Pons (tissue), 1 donor: ENCODE results near the gene ANO8.

Source experiments
- DNase-seq: peaks from one replicate; pipeline ENCODE4 v3.0.0-alpha.2; 2016; ENCODE audit warnings: low spot score

The ANO8 gene

DNA sequence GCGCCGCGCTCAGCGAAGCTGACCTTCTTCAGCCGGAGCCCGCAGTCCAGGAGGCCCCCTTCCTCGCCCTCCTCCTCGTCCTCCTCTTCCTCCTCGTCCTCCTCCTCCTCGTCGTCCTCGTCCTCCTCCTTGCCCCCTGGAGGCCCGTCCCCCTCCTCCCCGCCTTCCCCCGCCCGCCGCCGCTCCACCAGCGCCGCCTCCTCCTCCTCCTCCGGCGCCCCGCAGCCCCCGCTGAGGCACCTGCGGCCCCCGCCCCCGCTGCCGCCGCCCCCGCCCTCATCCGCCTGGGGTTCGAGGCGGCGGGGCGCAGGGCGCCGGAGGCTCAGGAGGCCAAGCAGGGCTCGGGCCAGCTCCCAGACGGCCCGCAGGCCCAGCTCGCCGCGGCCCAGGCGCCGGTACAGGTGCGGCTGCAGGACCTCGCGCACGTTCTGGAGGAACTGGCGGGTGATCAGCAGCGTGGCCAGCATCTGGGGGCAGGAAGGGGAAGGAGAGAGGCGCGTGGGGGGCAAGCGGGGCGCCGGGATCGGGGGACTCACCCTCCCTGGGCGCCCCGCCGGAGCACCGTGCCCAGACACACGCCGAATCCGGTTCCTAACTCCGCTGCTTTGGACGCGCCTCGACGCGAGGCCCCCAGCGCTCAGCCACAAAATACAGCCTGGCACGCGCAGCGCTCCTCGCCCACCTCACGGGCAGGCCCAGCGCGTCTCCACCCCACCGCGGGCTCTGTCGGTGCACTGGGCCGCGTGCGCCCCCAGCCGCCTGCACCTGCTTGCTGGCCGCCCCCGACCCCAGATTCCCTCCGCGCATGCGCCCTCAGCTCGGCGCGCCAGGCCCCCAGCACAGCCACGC lies 5.9 kb downstream of the ANO8 start:
- no peak for DNase-seq

DNA sequence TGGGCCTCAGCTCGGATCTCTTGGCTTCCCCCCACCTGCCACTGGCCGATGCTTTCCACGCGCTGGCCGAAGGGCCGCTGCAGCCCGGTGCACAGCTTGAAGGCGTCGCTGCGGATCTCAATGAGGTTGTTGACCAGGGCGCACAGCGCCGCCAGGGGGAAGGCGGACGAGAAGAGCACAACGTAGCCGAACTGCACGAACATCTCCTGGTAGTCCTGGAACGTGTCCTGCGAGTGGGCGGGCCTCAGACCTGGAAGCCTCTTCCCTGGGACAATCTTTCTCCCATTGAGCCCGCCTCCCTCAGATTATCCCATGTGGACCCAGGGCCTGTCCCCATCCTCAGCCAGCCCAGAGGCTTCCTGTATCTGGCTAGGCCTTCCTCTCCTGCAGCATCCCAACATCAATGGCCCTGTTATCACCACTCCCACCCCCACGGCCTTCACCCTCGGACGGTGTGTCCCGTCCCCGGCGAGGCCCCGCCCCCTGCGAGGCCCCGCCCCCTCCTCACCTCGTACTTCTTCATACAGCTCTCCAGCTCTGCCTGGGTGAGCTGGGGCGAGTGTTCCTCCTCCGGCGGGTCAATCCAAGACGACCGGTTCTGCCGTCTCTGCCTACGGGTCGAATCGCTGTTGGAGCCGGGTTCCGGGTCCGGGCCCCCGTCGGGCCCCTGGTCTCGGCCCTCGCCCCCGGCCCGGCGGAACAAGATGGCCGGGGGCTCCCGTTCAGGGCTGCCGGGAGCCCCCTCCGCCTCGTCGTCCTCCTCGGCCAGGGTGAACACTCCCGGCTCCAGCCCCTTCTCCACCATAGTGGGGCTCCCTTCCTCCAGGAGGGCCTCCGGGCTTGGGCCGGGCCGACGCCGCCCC lies 6.8 kb downstream of the ANO8 start:
- no peak for DNase-seq

DNA sequence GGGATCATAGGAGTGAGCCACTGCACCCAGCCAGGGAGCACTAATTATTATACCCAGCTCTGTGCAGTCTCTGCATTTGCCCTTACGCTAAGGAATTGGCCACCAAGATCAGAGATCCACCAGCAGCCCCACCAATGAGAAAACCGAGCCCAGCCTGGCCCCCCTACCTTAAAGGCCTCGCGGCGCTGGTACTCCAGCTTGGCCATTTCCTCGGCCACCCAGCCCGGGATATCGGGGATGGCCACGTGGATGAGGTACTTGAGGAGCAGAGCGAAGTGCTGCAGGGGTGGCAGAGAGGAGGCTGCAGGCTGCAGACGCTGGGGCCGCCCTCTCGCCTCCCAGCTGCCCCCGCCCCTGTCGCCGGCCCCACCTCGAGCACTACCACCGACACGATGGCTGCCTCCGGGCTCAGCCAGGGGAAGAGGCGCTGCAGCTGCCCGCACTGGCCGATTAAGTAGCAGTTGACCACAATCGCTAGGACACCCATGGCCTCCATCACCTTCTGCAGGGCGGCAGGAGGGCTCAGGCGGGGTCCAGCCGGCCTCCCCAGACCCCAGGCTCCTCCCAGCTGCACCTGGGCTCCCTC lies 7.5 kb downstream of the ANO8 start:
- no peak for DNase-seq

DNA sequence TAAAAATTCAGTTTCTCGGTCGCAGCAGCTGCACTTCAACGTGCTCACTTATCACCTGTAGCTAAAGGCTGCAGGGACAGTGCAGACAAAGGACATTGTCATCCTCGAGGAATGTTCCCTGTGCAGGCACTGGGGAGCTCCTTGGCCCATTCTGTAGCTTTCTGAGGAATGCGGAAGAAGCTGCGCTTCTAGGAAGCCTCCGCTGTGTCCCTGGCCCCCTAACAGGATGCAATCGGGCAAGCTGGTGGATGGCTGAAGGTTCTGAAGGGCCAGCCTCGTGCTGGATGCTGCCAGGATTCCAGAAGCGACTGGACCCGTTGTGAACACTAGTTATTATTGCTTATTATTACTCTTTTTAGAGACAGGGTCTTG lies 8.1 kb downstream of the ANO8 start:
- DNase-seq, result no peak

DNA sequence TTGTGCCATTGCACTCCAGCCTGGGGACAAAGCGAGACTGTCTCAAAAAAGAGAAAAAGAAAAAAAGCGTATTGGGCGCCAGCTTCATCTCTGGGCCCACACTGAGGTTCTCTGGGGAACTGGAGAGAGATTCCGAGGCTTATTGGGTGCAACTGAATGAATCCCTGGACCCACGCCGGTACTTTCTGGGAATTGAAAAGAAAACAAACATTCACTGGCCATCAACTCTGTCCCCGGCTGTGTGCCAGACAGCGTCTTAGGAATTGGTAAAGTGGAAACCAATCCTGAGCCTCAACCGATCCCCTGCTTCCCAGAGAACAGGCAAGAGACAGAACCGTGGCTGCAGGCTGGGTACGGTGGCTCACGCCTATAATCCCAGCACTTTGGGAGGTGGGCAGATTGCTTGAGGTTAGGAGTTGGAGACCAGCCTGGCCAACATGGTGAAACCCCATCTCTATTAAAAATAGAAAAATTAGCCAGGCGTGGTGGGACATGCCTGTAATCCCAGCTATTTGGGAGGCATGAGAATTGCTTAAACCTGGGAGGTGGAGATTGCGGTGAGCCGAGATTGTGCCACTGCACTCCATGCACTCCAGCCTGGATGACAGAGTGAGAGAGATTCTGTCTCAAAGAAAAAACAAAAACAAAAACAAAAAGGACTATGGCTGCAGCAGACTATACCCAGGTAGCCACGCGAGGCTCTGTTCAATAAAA lies 8.6 kb downstream of the ANO8 start:
- peak; percentile 75 for DNase-seq

DNA sequence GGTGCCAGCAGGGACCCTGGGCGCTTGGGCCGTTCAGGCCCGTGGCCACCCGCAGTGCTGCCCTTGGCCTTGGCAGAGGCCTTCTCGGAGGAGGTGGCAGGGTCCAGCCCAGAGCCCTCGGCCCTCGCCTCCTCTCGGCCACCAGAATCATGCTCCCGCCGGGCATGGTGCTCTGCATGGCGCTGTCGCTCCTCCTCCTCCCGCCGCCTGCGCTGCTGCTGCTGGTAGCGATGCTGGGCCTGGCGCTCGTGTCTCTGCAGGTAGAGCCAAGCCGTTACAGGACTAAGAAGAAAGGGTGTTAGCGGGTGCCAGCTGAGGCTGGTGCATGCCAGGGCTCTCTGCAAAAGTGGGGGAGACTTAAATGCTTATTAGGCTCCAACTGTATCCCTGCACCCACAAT lies 9.5 kb downstream of the ANO8 start:
- no peak for DNase-seq

DNA sequence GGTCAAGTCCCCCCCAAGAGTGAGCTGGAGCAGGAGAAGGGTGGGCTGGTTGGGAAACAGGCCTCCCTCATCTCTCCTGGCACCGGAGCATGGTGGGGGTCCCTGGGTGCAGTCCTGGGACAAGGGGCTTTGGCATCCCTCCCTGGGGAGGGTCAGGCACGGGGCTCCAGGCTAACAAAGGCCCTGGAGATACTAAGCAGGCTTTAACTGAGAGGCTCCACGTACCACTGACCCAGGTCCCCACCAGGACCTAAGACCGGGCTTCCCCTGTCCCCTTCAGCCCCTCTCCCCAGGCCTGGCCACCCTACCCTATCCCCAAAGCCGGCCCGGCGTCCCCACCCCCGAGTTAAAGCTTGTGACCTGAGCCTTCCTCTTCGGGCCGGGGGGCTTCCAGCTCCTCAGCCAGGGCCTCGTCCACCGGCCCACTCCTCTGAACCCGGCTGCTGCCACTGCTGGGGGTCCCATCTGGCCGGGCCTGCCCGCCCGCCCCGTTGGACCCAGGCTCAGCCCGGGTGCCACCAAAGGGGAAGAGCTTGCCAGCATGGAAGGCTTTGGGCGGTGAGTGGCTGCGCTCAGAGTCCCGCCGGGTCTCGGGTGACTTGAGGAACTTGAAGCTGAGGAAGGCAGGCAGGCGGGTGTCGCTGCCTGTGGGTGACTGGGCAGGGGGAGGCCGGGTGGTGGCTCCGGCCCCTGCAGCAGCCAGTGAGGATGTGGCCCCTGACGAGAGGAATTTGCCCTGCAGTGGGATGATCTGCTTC lies 10.1 kb downstream of the ANO8 start:
- DNase-seq, result no peak

DNA sequence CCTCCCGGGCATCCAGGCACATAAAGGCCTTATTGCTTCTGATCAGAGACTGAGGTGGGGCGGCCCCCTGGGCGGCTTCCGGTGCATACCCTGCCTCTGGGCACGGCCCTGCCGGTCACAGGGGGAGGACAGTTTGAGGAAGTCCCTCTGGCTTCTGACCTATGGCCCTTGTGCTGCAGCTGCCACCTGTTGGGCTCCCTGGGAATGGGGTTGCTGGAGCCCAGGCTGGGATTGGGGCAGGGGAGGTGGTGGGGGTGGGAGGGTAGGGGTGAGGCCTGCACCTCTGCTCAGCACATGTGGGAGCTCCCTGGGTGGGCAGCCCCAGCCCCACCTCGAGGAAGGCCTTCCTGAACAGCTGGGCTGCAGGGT lies 10.7 kb downstream of the ANO8 start:
- DNase-seq, result no peak

DNA sequence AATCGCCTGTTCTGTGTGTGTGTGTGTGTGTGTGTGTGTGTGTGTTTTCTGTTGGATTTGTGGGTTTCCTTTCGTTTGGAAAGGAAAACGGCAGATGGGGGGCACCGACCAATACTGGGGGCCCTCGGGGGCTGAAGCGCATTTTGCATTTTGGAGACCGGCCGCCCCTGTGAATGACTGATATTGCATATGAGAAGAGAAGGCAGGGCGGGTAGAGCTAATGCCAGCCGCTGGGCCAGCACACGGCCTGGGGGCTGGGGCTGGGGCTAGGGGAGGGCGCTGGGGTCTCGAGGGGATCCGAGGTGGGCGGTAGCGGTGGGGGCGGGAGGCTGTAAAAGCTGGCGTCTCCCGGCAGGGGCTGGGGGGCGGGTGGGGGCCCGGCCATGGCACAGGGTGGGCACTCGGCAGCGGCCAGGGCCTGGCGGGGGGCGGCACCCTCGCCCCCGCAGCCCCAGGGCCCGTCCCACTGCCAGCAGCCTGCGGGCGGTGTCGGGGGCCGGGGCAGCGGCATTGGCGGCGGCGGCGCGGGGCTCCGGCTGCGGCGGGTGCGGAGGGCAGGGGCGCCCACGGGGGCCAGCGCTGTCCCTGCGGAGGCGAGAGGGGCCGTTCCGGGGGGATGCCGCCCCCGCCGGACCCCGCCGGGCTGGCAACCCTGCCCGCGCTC lies 11.2 kb downstream of the ANO8 start:
- no peak for DNase-seq

DNA sequence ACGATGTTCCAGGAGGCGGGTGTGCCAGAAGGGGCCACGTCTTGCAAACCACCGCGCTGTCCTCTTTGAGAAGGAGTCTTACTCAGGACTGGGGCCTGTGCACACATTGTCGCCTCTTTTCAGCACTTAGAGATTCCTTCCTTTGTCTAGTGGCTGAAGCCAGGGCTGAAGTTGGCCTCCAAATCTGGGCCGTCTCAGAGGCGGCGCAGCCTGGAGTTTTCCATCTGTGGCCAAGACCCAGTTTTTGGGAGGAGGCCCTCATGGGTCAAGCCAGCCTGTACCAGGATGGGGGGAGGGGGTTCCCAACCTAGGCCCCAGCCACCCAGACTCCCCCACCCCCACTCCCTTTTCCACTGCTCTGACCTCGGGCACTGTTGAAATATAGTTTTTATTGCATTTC lies 11.8 kb downstream of the ANO8 start:
- peak; percentile 34 for DNase-seq

DNA sequence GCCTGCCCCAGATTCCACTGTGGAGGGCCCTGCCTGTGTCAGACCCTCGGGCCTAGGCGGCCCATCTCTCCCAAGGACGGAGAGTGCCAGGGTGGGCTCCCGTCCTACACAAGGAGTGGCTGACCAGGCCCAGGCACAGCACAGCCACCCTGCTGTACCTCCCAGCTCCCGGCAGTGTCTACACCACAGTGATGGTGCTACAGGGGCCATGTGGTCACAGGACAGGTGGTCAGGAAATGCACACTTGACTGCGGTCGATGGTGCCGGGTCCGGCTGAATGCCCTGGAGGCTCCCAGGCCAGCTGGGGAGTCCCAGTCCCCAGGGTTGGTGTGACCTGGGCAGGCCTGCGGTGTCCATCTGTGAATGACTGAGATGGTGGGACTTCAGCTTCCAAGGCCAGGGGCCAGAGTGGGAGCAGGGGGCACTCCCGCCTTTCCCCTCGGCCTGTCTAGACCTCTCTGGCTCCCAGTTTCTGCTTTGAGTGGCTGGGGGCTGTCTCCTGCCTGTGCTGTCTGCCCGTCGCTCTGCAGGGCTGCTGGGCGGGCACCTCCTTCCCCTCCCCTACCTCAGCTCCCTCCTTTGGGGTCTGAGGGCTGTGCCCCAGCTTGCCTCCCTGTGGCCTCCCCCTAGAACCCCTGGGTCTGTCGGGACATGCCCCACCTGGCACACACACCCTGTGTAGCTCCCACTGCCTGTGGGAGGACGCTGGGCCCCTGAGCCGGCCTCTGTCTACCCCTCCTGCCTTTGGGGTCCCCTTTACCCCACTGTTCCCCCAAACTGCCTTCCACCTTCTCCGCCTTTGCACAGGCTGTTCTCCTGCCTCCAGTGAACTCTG lies 12.8 kb downstream of the ANO8 start:
- DNase-seq, result no peak

DNA sequence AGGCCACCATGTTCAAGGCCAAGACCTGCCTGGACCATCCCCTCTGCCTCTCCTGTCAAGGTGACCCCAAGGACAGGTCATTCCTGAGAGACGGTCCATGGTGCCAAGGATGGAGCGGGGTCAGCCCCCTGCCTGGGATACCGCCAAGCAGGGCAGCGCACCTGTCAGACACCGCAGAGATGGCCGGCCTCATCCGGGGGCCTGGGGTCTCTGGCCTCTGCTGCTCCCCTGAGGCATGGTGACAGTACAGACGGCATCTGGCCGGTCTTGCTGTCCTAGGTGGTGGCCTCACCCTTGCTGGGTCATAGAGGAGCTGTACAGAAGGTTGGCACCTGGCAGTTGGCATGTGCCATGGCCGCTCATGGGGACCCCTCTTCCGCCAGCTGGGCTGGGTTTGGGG lies 14.2 kb downstream of the ANO8 start:
- DNase-seq, result no peak

DNA sequence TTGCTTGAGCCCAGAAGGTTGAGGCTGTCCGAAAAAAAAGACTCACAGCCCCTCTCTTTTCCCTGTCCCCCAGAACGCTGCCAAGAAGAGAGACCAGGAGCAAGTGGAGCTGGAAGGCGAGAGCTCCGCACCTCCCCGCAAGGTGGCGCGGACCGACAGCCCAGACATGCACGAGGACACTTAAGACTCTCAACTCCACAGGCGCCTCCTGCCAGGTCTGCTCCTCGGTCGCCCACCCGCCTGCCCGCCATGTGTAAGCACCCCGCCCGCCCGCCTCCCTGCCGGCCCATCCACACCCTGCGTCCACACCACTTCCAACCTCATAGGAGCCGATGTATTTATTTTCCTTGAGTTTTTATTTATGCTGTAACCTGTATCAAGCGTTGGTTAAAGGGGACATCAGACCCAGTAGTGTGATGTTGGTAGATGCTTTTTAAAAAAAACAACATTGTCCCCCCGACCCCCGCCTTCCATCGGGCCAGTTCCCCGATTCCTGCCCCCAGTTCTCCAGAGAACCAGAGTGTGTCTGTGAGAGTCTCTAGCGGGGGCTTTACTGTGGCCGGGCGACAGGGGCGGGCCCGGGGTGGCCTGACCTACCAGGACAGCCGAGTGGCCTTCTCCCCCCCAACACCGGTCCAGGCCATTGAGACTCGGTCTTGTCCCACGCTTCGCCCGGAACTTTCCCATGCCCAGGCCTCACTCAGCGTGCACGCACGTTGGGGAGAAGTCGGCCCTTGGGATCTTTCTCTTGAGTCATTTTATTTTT lies 15.0 kb downstream of the ANO8 start:
- no peak for DNase-seq

DNA sequence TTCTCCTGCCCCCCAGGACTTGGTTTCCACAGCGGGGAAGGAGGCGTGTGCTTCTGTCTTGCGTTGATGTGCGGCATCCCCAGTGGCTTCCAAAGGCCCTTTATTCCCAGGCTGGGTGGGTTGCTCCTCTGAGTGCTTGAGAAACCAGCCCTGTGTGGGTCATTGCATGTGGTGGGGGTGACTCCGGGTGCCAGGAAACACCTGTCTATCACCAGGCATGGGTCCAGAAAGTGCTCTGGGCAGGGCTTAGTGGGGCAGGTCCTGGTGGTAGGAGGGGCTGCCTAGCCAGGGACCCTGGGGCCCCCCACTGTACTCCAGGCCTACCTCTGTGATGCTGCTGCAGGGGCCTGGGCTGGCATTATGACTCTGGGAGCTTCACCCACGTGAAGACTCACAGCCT lies 15.7 kb downstream of the ANO8 start:
- DNase-seq, result no peak

DNA sequence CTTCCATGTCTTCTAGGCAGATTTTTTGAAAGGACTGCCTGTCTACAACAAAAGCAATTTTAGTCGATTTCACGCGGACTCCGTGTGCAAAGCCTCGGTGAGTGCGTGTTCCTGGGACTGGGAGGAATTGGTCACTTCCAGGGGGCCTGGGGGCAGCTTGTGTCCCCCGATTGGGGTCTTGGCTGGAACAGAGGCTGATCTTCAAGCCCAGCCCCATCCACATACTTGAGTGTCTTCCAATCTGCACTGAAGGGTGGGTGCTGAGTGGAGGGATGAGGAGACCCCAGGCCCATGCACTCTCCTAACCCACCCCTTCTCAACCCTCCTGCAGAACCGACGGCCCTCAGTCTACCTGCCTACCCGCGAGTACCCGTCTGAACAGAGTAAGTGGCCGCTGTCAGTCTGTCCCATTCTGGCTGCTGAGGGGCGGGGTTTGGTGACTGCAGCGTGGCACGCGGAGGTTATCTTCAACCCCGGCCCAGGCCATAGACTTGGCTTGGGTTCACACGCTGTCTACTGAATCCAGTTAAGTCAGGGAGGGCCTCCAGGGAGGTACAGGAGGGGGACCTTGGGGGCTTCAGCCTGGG lies 20.6 kb downstream of the ANO8 start:
- no peak for DNase-seq

DNA sequence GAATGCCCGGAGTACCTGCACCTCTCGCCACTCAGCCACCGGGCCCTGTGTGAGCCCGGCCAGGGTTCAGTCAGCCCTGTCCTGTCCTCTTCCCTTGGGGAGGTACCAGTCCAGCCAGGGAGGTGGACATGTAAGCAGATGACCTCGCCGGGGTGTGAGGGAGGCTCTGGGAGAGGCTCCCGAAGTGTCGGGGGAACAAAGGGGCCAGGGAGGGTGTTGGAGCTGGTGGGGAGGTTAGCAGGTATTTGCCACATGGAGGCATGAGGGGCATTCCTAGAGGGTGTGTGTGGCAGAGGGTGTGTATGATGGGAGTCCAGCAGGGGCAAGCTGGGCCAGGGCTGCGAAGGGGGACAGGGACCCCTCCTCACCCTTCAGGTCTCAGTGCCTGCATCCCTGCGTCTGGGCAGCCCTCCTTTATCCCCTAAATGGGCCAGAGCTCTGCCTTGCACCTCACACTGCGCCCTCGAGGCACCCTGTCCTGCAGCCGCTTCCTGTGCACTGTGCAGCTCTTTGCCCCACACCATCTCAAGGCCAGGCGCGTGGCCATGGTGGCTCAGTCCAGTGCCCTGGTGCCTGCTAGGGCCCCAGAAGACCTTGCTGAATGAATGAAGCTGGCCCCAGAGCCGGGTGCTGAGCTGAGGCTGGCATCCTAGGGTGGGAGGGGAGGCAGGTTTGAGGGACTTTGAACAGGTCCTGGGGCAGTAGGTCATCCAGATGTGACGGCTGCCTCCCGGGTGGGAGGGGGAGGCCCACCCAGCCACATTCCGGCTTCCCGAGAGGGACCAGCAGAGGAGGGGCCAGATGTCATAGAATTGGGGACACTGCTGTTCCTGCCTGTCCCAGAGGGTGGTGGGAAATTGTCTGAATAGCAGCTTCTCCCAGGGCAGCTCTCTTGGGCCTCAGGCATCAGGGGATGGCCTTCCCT lies 22.2 kb downstream of the ANO8 start:
- DNase-seq, result no peak

DNA sequence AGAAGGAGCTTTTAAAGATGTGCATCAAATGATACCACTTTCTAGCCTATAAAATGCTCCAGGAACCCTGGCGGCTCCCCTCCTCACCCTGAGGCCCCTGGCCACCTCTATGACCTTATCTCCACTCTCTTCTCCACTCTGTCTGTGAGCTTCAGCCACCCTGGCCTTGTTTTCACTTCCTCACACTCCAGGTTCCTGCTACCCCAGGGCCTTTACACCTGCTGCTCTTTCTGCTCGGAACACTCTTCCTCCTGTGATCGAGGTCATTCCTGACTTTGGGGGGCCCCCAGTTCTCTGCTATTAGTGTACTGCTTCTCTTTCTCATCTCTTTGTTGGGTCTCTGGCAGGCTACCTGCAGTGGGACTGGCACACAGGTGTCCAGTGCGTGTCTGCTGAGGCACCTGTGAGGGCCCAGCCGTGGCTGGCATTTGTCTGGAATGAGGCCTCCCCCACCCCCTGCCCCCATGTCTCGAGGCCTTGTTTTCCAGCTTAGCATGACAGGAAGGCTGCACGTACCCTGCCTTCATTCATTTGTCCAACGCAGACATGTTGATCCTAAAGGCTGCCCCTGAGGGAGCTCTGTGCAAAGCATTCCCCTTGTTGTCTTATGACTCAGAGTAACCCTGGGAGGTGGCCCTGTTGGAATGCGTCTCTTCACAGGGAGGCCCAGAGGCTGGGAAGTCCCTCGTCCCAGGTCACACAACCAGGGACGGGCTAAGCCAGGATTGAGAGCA lies 23.0 kb downstream of the ANO8 start:
- DNase-seq, result no peak
